Measurements from ENCODE around the gene MUC21.
"Not testable (repeated sequence)": the region's sequence is repeated elsewhere in the genome, so short reads cannot be mapped to it uniquely, and the experiment has no call there.

Gene MUC21

GRCh38 chr6:30983439-30983838 is at the start of gene MUC21:
Gene MUC21, plus strand, starts transcription at chr6:30983718. Its CDS starts 241 bp downstream, at chr6:30983959.
- no peak for DNase-seq

- DNase-seq: no peak
Measured at GRCh38 chr6:30935018-30935417, 48.5 kb upstream of the MUC21 start.

- DNase-seq: no peak
Measured at GRCh38 chr6:30937265-30937664, 46.3 kb upstream of the MUC21 start.

- DNase-seq: no peak
Measured at GRCh38 chr6:30938730-30939129, 44.8 kb upstream of the MUC21 start.

GRCh38 chr6:30939473-30939872 is 44.0 kb upstream of the MUC21 start:
- DNase-seq: no peak

GRCh38 chr6:30940361-30940986 is 43.0 kb upstream of the MUC21 start, which contains the start of gene MUCL3:
Gene MUCL3, plus strand, starts transcription at chr6:30940973. Its CDS starts 27 bp downstream, at chr6:30941000.
- no peak for DNase-seq

GRCh38 chr6:30942338-30943060 is 41.0 kb upstream of the MUC21 start:
- no peak for DNase-seq

- DNase-seq: no peak
Measured at GRCh38 chr6:30944051-30944450, 39.5 kb upstream of the MUC21 start.

GRCh38 chr6:30945281-30945680 is 38.2 kb upstream of the MUC21 start:
- DNase-seq: no peak

GRCh38 chr6:30947231-30947630 is 36.3 kb upstream of the MUC21 start:
- DNase-seq: no peak

GRCh38 chr6:30948811-30949210 is 34.7 kb upstream of the MUC21 start:
- no peak for DNase-seq

GRCh38 chr6:30951907-30952469 is 31.5 kb upstream of the MUC21 start:
- DNase-seq: no peak

- no peak for DNase-seq
Measured at GRCh38 chr6:30954631-30955366, 28.7 kb upstream of the MUC21 start.

GRCh38 chr6:30955367-30956042 is 28.0 kb upstream of the MUC21 start:
- DNase-seq: peak; percentile 62

- no peak for DNase-seq
Measured at GRCh38 chr6:30957716-30958115, 25.8 kb upstream of the MUC21 start.

GRCh38 chr6:30960907-30961673 is 22.4 kb upstream of the MUC21 start:
- no peak for DNase-seq

GRCh38 chr6:30962716-30963115 is 20.8 kb upstream of the MUC21 start:
- no peak for DNase-seq

- DNase-seq: no peak
Measured at GRCh38 chr6:30963641-30964040, 19.9 kb upstream of the MUC21 start.

GRCh38 chr6:30964075-30964474 is 19.4 kb upstream of the MUC21 start:
- peak; percentile 26 for DNase-seq

- DNase-seq: no peak
Measured at GRCh38 chr6:30965140-30965601, 18.3 kb upstream of the MUC21 start.

- no peak for DNase-seq
Measured at GRCh38 chr6:30966154-30966553, 17.4 kb upstream of the MUC21 start.

GRCh38 chr6:30969171-30969570 is 14.3 kb upstream of the MUC21 start:
- DNase-seq: not testable (repeated sequence)
